Aorta (tissue), 5 donors: ENCODE results near the gene UBXN6. TPM values are rescaled to one million over a fixed set of nuclear protein-coding genes. Genes with fewer than 3 reads are reported as not detected.

ENCODE experiments used
- ATAC-seq: fragments of 200-7000 bp; cut with Tn5 transposase; one replicate; pipeline ENCODE4 v1.9.1; 2022; ENCODE audit warnings: moderate library complexity; ENCODE audit not compliant: low FRiP score
- DNase-seq, 2 donors: peaks; one replicate each; pipeline ENCODE4 v3.0.0-alpha.2; 2020
- H3K27ac ChIP-seq, 2 donors: one replicate each; pipeline ENCODE4 v1.5.1; 2013; ENCODE audit warnings: low read length in 2 of 2, mild to moderate bottlenecking in 2 of 2, moderate library complexity in 2 of 2, control low read depth in 1 of 2, inconsistent platforms in 1 of 2, low read depth in 1 of 2
- H3K27me3 ChIP-seq, 2 donors: one replicate each; pipeline ENCODE4 v1.6.1; 2013; ENCODE audit warnings: control low read depth in 1 of 2, low read length in 1 of 2, mild to moderate bottlenecking in 1 of 2, moderate library complexity in 1 of 2; ENCODE audit not compliant: insufficient read depth in 2 of 2, control insufficient read depth in 1 of 2
- H3K36me3 ChIP-seq, 2 donors: one replicate each; pipeline ENCODE4 v1.6.1; 2013; ENCODE audit warnings: control low read depth in 1 of 2, low read length in 1 of 2, mild to moderate bottlenecking in 1 of 2; ENCODE audit not compliant: insufficient read depth in 2 of 2, control insufficient read depth in 1 of 2
- H3K4me1 ChIP-seq, 2 donors: one replicate each; pipeline ENCODE4 v1.6.1; 2013; ENCODE audit warnings: low read length in 2 of 2, control low read depth in 1 of 2, mild to moderate bottlenecking in 1 of 2, moderate library complexity in 1 of 2; ENCODE audit not compliant: insufficient read depth in 2 of 2, control insufficient read depth in 1 of 2
- H3K4me3 ChIP-seq, 2 donors: one replicate each; pipeline ENCODE4 v1.5.1; 2013; ENCODE audit warnings: low read length in 2 of 2, control low read depth in 1 of 2, mild to moderate bottlenecking in 1 of 2
- H3K9me3 ChIP-seq: one replicate; pipeline ENCODE4 v1.6.1; 2013; ENCODE audit warnings: mild to moderate bottlenecking, low read length; ENCODE audit not compliant: control insufficient read depth
- WGBS, 2 donors: extraction: QIAGEN DNeasy Blood & Tissue Kit; methylation state at CpG; one replicate each; pipeline ENCODE4 v1.1.7; 2013; 5-methylcytosine and 5-hydroxymethylcytosine counted together
- intact Hi-C, 2 donors: fragments of 100-400 bp; cut with DNase I; formaldehyde crosslinking; loops; one replicate each; pipeline versions ENCODE4 v1.14.2 to v1.15.0; 2022
- polyA plus RNA-seq, 2 donors: library from polyadenylated mRNA; stranded (reverse); fragments of 200-250 nt; gene quantifications; one replicate each; pipeline ENCODE4 v1.2.3, GENCODE V29; 2013
- total RNA-seq, 2 donors: library from RNA; stranded (reverse); fragmentation: NEBNext Ultra II Directional; extraction: Animal tissue kit (Norgen Biotek cat#: 25700); gene quantifications; one replicate each; pipeline ENCODE4 v1.2.1, GENCODE V29; 2021
- donor health status: healthy with polysubstance abuse.
- donor health status: Bipolar disorder and iron deficiency.
- donor health status: DM: no; HTN: no; CAD: no.
- donor health status: DM: no; HTN: no; CAD: no.
- donor health status: DM: yes; HTN: yes; CAD: no.

The UBXN6 gene
- total and polyA plus RNA-seq, 4 donors: 78.5 to 181 (median 85.8) TPM

DNA sequence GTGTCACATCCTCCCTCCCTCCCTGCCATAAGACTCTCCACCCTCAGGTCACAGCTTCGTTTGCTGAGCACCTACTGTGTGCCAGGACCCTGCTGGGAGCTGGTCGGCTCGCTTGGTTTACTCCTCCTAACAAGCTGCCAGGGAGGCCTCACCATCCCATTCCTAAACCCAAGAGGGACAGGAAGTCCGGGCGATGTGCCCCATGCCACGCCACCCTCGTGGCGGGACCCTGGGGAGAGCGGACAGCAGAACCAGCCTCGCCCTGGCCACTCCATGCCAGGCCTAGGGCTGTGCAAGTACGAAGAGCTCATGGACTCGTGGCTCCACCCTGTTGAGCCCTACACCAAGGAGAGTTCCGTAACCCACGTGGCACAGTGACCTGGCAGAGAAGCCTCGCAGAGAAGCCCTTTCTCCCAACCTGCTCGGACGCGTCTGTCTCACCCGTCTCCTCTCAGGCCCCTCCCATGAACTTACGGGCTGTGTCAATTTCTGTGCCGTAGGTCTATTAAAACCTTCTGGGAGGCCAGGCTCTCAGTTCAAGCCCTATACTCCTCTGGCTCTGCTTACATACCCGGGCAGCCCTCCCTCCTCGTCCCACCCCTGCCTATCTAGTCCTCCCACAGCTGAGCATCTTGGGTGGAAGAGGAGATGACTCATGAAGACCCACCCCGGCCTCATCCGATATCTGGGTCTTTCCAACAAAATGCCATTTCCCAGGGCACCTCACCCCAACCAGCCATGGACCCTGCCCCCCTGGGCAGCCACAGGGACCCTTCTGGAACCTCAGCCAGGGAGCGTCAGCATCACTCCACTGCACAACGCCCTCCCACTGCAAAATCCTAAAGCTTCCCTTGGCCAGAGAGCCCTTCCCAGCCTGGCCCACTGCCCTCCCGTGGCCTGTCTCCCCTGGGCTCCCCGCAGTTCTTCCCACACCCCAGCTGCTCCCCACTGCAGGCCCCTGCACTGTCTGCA, 2.6 kb downstream of the UBXN6 start:
- Histone ChIP-seq H3K4me1 (no peaks in the 10 kb centered on the region), H3K4me3 (no peak overlapping the region), H3K36me3 (peaks cover 0 to 3% of the 10 kb centered on the region in 2 donors), H3K9me3 (no peaks in the 10 kb centered on the region), H3K27me3 (no peaks in the 10 kb centered on the region), H3K27ac (no peak overlapping the region)
- intact Hi-C loops: loop anchor here in 1 of 2 donors (5.0 kb wide), 1 partner anchor 53 kb away; the partner anchor contains the start of genes CHAF1A and SH3GL1
- ATAC-seq: no peak
- no peak for DNase-seq
- 74 to 76% methylated on average over 27 to 29 of the region's 29 CpGs for WGBS, 2 donors

- intact Hi-C loops: no loop called here
- Histone ChIP-seq H3K27me3 (no peaks in the 10 kb centered on the region), H3K4me3 (no peak overlapping the region), H3K36me3 (peaks cover 0 to 3% of the 10 kb centered on the region in 2 donors), H3K4me1 (no peaks in the 10 kb centered on the region), H3K27ac (no peak overlapping the region), H3K9me3 (no peaks in the 10 kb centered on the region)
- WGBS, 2 donors: 65 to 66% methylated on average over 33 to 34 of the region's 34 CpGs
- ATAC-seq (no peak), DNase-seq (no peak)
Measured at GRCh38 chr19:4453232-4454179, 4.1 kb downstream of the UBXN6 start.

DNA sequence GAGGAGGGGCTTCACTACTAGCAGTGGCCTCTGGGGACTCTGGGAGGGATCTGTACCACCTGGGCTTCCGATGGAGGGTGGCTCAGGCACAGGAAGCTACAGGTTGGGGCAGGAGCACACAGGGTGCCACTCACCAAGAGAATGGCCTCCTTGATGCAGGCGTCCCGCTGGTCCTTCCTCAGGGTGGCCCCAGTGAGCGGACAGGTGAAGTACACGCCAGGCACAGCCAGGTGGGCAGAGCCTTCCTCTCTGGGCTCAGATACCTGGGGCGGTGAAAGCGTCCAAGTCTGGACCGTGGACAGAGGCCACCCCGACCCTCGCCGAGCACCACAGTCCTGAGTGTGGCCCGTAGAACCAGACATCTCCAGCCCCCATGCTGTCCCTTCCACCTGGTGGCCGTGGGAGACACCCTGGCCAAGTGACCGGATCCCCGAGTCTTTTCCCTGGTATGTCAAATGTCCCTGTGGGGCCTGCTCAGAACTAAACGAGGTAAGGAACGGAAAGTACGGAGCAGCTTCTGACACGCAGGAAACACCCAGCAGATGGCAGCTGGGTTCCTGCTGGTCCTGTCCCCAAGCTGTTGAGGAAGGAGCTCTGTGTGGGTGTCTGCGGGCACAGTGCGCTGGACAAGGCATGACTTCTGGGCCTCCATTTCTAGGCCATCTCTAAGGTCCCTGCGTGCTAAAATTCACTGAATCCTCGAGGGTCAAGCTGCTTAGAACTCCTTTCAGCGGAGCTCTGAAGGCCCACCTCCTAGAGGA, 5.2 kb downstream of the UBXN6 start:
- H3K27me3 ChIP-seq: no peaks in the 10 kb centered on the region
- 88 to 90% methylated on average over 24 of the region's 24 CpGs for WGBS, 2 donors
- DNase-seq (no peak), ATAC-seq (no peak)
- intact Hi-C loops: no loop called here
- H3K27ac ChIP-seq: no peak overlapping the region
- H3K4me1 ChIP-seq: no peaks in the 10 kb centered on the region
- H3K4me3 ChIP-seq: no peak overlapping the region
- H3K9me3 ChIP-seq: no peaks in the 10 kb centered on the region
- H3K36me3 ChIP-seq: peaks cover 0 to 6% of the 10 kb centered on the region in 2 donors

DNA sequence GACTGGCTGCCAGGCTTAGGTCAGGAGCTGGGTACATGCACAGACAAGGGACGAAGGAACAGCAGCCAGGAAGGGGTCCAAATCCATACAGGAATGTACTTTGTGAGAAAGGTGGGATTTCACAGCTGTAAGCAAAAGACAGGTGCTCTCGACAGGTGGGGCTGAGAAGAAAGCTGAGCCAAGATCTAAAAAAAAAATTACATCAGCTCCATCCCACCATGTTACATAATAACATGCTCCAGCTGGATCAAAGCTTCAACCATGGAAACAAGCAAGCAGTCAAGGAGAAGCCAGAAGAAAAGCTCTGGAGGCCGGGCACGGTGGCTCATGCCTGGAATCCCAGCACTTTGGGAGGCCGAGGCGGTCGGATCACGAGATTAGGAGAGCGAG, 8.0 kb downstream of the UBXN6 start:
- ATAC-seq: no peak
- no peaks in the 10 kb centered on the region for H3K27me3 ChIP-seq

DNA sequence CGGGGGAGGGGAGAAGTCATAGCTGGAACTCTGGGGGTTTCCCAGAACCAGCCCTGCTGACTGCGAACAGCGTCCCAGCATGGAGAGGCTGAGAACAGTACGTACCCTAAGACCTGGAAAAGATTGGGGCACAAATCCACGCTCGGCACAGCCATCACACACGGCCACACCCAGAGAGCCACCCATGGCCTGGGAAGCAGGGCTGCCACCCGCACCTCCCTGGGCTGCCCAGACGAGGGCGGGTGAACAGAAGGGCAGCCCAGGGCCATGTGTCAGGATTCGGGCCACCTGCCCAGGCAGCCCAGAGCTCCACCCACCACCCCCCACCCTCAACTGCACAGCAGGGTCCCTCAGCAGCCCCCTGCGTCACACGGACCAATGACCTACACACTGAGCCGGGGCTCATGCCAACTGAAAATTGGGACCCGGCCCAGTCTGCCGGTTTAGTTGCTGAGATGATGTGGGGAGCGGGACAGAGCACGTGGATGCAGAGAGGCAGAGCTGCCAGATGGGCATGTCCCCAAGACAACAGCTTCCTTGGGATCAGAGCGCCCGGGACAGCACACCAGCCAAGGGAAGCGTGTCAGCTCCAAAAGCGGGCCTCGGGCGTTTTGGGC, 8.5 kb downstream of the UBXN6 start:
- intact Hi-C loops: no loop called here
- Histone ChIP-seq H3K9me3 (no peaks in the 10 kb centered on the region), H3K4me3 (no peak overlapping the region), H3K27ac (no peak overlapping the region), H3K36me3 (peaks cover 0 to 12% of the 10 kb centered on the region in 2 donors), H3K27me3 (no peaks in the 10 kb centered on the region), H3K4me1 (no peaks in the 10 kb centered on the region)
- DNase-seq (peak in 1 of 2 donors; percentile 67), ATAC-seq (peak; percentile 74)
- 38 to 47% methylated on average over 24 of the region's 24 CpGs for WGBS, 2 donors

More for the DNA sequence above, 8.0 kb downstream of the UBXN6 start:
- Histone ChIP-seq H3K9me3 (no peaks in the 10 kb centered on the region), H3K36me3 (peaks cover 0 to 12% of the 10 kb centered on the region in 2 donors), H3K4me3 (no peak overlapping the region), H3K4me1 (no peaks in the 10 kb centered on the region), H3K27ac (no peak overlapping the region)
- 69 to 85% methylated on average over 9 of the region's 9 CpGs for WGBS, 2 donors
- DNase-seq: no peak
- intact Hi-C loops: no loop called here

GRCh38 chr19:4448147-4448985, 9.2 kb downstream of the UBXN6 start:
- Histone ChIP-seq H3K27me3 (no peaks in the 10 kb centered on the region), H3K4me1 (no peaks in the 10 kb centered on the region), H3K27ac (no peak overlapping the region), H3K4me3 (no peak overlapping the region), H3K36me3 (peaks cover 0 to 12% of the 10 kb centered on the region in 2 donors), H3K9me3 (no peaks in the 10 kb centered on the region)
- intact Hi-C loops: no loop called here
- DNase-seq (no peak), ATAC-seq (no peak)
- WGBS, 2 donors: 76 to 77% methylated on average over 30 of the region's 30 CpGs

DNA sequence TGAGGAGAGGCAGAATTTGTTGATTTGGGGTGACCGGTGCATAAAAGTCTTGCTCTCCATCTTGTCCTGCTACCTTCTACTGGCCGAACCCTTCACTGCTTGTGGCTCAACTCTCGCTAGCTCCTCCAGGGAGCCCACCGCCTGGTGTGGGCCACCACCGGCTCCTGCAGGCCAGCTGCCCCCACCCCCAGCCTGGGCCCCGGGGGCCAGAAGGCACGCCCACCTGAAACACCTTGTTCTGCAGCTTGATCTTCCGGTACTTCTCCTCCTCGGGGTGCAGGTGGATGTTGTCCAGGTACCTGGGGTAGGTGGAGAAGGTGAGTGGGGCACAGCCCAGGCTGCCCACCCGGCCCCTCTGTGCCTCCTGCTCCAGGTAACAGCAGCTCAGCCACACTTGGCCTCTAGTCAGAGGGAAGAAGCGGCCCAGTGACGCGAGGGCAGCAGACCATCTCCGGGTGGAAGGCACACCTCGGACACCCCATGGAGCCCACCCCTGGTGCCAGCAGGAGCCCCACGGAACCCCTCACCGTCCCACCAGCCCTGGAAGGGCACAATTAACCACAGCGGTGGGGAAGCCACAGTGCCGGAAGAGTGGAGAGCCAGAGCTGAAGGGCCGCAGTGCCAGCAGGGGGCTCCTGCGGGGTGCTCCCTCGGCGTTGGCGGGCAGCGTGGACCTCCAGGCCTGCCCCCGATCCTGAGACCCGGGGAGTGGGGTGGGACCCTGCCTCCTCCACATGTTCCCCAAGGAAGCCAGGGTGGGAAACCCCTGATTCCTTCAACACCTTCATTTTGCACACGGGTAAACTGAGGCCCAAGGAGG, 10.1 kb downstream of the UBXN6 start:
- H3K9me3 ChIP-seq: no peaks in the 10 kb centered on the region
- no peak overlapping the region for H3K27ac ChIP-seq
- H3K27me3 ChIP-seq: no peaks in the 10 kb centered on the region
- intact Hi-C loops: no loop called here
- ATAC-seq (no peak), DNase-seq (no peak)
- H3K4me1 ChIP-seq: no peaks in the 10 kb centered on the region
- WGBS, 2 donors: 89 to 92% methylated on average over 26 to 28 of the region's 28 CpGs
- H3K4me3 ChIP-seq: no peak overlapping the region
- H3K36me3 ChIP-seq: peaks cover 0 to 12% of the 10 kb centered on the region in 2 donors
